Measurements from ENCODE around the gene IMP4.

DNA sequence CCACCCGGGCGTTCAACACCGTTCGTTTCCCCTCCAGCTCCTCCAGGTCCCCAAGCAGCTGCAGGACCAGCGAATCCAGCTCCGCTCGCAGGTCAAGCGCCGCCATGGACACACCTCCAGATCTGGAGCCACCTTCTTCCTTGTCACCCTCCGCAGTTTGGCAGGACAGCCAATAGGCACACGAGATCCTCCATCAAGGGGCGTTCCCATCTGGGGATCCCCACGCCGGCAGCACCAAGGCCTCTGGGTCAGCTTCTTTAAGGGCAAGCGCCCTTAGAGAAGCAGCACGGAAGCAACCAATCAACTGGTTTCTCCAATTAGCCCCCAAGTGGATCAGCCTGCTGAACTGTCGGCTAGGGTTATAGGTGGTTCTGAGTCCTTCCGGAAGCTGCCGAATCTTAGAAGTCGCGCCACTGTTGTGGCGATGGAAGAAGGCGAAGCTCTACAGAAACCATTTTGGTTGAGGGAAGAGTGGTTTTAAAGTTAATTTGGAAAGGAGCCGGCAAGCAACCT is 621 bp upstream of the IMP4 start:
- TF ChIP-seq, protein P1, sequence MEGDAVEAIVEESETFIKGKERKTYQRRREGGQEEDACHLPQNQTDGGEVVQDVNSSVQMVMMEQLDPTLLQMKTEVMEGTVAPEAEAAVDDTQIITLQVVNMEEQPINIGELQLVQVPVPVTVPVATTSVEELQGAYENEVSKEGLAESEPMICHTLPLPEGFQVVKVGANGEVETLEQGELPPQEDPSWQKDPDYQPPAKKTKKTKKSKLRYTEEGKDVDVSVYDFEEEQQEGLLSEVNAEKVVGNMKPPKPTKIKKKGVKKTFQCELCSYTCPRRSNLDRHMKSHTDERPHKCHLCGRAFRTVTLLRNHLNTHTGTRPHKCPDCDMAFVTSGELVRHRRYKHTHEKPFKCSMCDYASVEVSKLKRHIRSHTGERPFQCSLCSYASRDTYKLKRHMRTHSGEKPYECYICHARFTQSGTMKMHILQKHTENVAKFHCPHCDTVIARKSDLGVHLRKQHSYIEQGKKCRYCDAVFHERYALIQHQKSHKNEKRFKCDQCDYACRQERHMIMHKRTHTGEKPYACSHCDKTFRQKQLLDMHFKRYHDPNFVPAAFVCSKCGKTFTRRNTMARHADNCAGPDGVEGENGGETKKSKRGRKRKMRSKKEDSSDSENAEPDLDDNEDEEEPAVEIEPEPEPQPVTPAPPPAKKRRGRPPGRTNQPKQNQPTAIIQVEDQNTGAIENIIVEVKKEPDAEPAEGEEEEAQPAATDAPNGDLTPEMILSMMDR (conservative IDR thresholded peaks at IDR 0.05), result no peak
- TF ChIP-seq ZFX (IDR thresholded peaks at IDR 0.05), result no peak

Data from C4-2B (cell line).